ENCODE measurements around the gene HDAC4. TPM values are rescaled to one million over a fixed set of nuclear protein-coding genes. Genes with fewer than 3 reads are reported as not detected.

HDAC4 gene
- total RNA-seq, 1 experiment from 2014 or later: 40.1 TPM

- Histone ChIP-seq H3K27me3 (ENCODE audit: control insufficient read depth, insufficient read depth, low read length) (no peaks in the 10 kb centered on the region), H3K4me1 (ENCODE audit: control insufficient read depth, insufficient read depth, low read length) (peaks cover 15% of the 10 kb centered on the region), H3K9me3 (ENCODE audit: control insufficient read depth, insufficient read depth, low read depth, low read length) (no peaks in the 10 kb centered on the region), H3K4me3 (ENCODE audit: low read depth in 2 of 2, low read length in 2 of 2) (no peak overlapping the region), H3K36me3 (ENCODE audit: control insufficient read depth, insufficient read depth, low read length) (no peaks in the 10 kb centered on the region), H3K27ac (ENCODE audit: low read length) (no peak overlapping the region)
- intact Hi-C loops (cut with micrococcal nuclease; ENCODE audit: unreplicated experiment): no loop called here
- no peak for ATAC-seq
- in situ Hi-C loops (cut with HindIII; ENCODE audit: low pct_unique_long_range_greater_than_20kb, low sequenced_read_pairs): no loop called here
- ChIA-PET POLR2A (no interaction called here), CTCF (no interaction called here)
- no TSS peak for BruUV-seq (replicated peaks)
- no peak for DNase-seq (ENCODE audit: low read depth, low spot score)
- TF ChIP-seq POLR2AphosphoS5 (IDR thresholded peaks at IDR 0.05; ENCODE audit: low read depth, low read length) (no peak), REST (IDR thresholded peaks at IDR 0.05; ENCODE audit: insufficient read depth in 1 of 2, low read depth in 2 of 2, low read length in 1 of 2) (no peak), TCF7L2 (IDR thresholded peaks at IDR 0.05; ENCODE audit: low read depth, low read length) (no peak), SIN3A (IDR thresholded peaks at IDR 0.05; ENCODE audit: borderline replicate concordance, insufficient read depth, low read depth, low read length) (no peak), CTCF (IDR thresholded peaks at IDR 0.05) (no peak)
Measured at GRCh38 chr2:239249048-239249447, 151.8 kb downstream of the HDAC4 start.

GRCh38 chr2:239247401-239248245, 153.2 kb downstream of the HDAC4 start:
- ATAC-seq: no peak
- Histone ChIP-seq H3K36me3 (ENCODE audit: control insufficient read depth, insufficient read depth, low read length) (no peaks in the 10 kb centered on the region), H3K4me3 (ENCODE audit: low read depth in 2 of 2, low read length in 2 of 2) (no peak overlapping the region), H3K4me1 (ENCODE audit: control insufficient read depth, insufficient read depth, low read length) (peaks cover 15% of the 10 kb centered on the region), H3K27ac (ENCODE audit: low read length) (no peak overlapping the region), H3K27me3 (ENCODE audit: control insufficient read depth, insufficient read depth, low read length) (no peaks in the 10 kb centered on the region), H3K9me3 (ENCODE audit: control insufficient read depth, insufficient read depth, low read depth, low read length) (no peaks in the 10 kb centered on the region)
- no TSS peak for BruUV-seq (replicated peaks)
- intact Hi-C loops (cut with micrococcal nuclease; ENCODE audit: unreplicated experiment): no loop called here
- CTCF ChIA-PET: no interaction called here
- no peak for DNase-seq (ENCODE audit: low read depth, low spot score)
- in situ Hi-C loops (cut with HindIII; ENCODE audit: low pct_unique_long_range_greater_than_20kb, low sequenced_read_pairs): no loop called here
- TF ChIP-seq TCF7L2 (IDR thresholded peaks at IDR 0.05; ENCODE audit: low read depth, low read length): no peak
- no peak for TF ChIP-seq SIN3A (IDR thresholded peaks at IDR 0.05; ENCODE audit: borderline replicate concordance, insufficient read depth, low read depth, low read length)
- no peak for TF ChIP-seq REST (IDR thresholded peaks at IDR 0.05; ENCODE audit: insufficient read depth in 1 of 2, low read depth in 2 of 2, low read length in 1 of 2)
- no peak for TF ChIP-seq CTCF (IDR thresholded peaks at IDR 0.05)
- TF ChIP-seq POLR2AphosphoS5 (IDR thresholded peaks at IDR 0.05; ENCODE audit: low read depth, low read length): no peak
- POLR2A ChIA-PET: no interaction called here
